Natural killer cell (primary cell): Measurements from ENCODE around the gene CLNK. TPM values are rescaled to one million over a fixed set of nuclear protein-coding genes. Genes with fewer than 3 reads are reported as not detected.

ENCODE experiments used
- ATAC-seq, 3 donors: fragments of 150-1000 bp in 2 of 3; fragments of 200-7000 bp in 1 of 3; cut with Tn5 transposase; 1 replicate in 1 of 3; 2 replicates in 2 of 3; pipeline ENCODE4 v1.10.0; 2021; ENCODE audit warnings: mild to moderate bottlenecking in 2 of 3, moderate library complexity in 2 of 3
- DNase-seq, 2 donors: peaks; one replicate each; pipeline versions ENCODE4 v3.0.0 to v3.0.0-alpha.2; 2013 to 2021; ENCODE audit warnings: mixed read lengths in 1 of 2
- H3K27ac ChIP-seq: one replicate; pipeline ENCODE4 v1.5.1; 2013; ENCODE audit warnings: mild to moderate bottlenecking, low read length
- H3K27me3 ChIP-seq: one replicate; pipeline ENCODE4 v1.6.1; 2013; ENCODE audit warnings: low read length; ENCODE audit not compliant: control insufficient read depth, insufficient read depth
- H3K36me3 ChIP-seq: one replicate; pipeline ENCODE4 v1.6.1; 2013; ENCODE audit warnings: low read length; ENCODE audit not compliant: control insufficient read depth, insufficient read depth
- H3K4me1 ChIP-seq: one replicate; pipeline ENCODE4 v1.6.1; 2013; ENCODE audit warnings: low read length; ENCODE audit not compliant: control insufficient read depth, insufficient read depth
- H3K4me3 ChIP-seq: one replicate; pipeline ENCODE4 v1.5.1; 2013; ENCODE audit warnings: low read length
- H3K9me3 ChIP-seq: one replicate; pipeline ENCODE4 v1.6.1; 2013; ENCODE audit warnings: low read length; ENCODE audit not compliant: control insufficient read depth, insufficient read depth
- H3K27ac Mint-ChIP-seq, 2 donors: one replicate each; pipeline ENCODE4 v1.8.0; 2022; ENCODE audit warnings: mild to moderate bottlenecking in 2 of 2, mixed read lengths in 2 of 2, moderate library complexity in 1 of 2
- H3K27me3 Mint-ChIP-seq, 2 donors: one replicate each; pipeline ENCODE4 v1.8.0; 2022; ENCODE audit warnings: low read depth in 2 of 2, mixed read lengths in 2 of 2
- H3K36me3 Mint-ChIP-seq: one replicate; pipeline ENCODE4 v1.8.0; 2022; ENCODE audit warnings: mixed read lengths
- H3K4me1 Mint-ChIP-seq, 2 donors: one replicate each; pipeline ENCODE4 v1.8.0; 2022; ENCODE audit warnings: mixed read lengths in 2 of 2
- H3K4me3 Mint-ChIP-seq: one replicate; pipeline ENCODE4 v1.8.0; 2022; ENCODE audit warnings: mild to moderate bottlenecking, moderate library complexity, mixed read lengths
- H3K9me3 Mint-ChIP-seq, 2 donors: one replicate each; pipeline ENCODE4 v1.8.0; 2022; ENCODE audit warnings: mixed read lengths in 2 of 2
- CTCF ChIP-seq: fragments of 200-600 bp; IDR thresholded peaks from one replicate; pipeline ENCODE4 v1.8.0; 2022; ENCODE audit warnings: antibody characterized with exemption
- WGBS: methylation state at CpG from one replicate; pipeline ENCODE4 v1.1.7; 2013; ENCODE audit warnings: missing lambda C conversion rate; ENCODE audit not compliant: insufficient coverage; 5-methylcytosine and 5-hydroxymethylcytosine counted together
- intact Hi-C: fragments of 100-400 bp; cut with micrococcal nuclease; formaldehyde crosslinking; loops from one replicate; pipeline ENCODE4 v1.14.2; 2022
- total RNA-seq, 4 donors: library from RNA; stranded (reverse); fragments of 120-200 nt in 1 of 4; gene quantifications; one replicate each; pipeline versions ENCODE4 v1.2.3 to v1.2.4, GENCODE V29; 2013 to 2022

The CLNK gene
- total RNA-seq, 3 donors from 2014 or later (not counting 1 experiment from before 2014, with no cell fraction given): 1.00 to 1.1 (median 1.0) TPM

- Histone ChIP-seq H3K4me1 (peaks cover 4% of the 10 kb centered on the region), H3K27ac (no peak overlapping the region), H3K36me3 (no peaks in the 10 kb centered on the region), H3K4me3 (no peak overlapping the region), H3K9me3 (no peaks in the 10 kb centered on the region), H3K27me3 (no peaks in the 10 kb centered on the region)
- peaks cover 21% of the 10 kb centered on the region in 2 donors for H3K4me1 Mint-ChIP-seq
- intact Hi-C loops: loop anchor here (1.0 to 5.0 kb wide), 2 partner anchors 842 to 1140 kb away; no protein-coding TSS in a partner anchor
- no peak overlapping the region for H3K27ac Mint-ChIP-seq
- peak; percentile 82 for TF ChIP-seq CTCF
- ATAC-seq (peak in 1 of 3 donors; percentile 57), DNase-seq (peak in 1 of 2 donors; percentile 57)
- H3K36me3 Mint-ChIP-seq: no peaks in the 10 kb centered on the region
- WGBS: 55% methylated on average over 2 of the region's 3 CpGs
- no peaks in the 10 kb centered on the region for H3K9me3 Mint-ChIP-seq
- no peaks in the 10 kb centered on the region for H3K27me3 Mint-ChIP-seq
- H3K4me3 Mint-ChIP-seq: no peak overlapping the region
Measured at GRCh38 chr4:10582059-10582686, 102.4 kb downstream of the CLNK start.

GRCh38 chr4:10581022-10581421 is 103.5 kb downstream of the CLNK start:
- Histone ChIP-seq H3K36me3 (no peaks in the 10 kb centered on the region), H3K9me3 (no peaks in the 10 kb centered on the region), H3K27me3 (no peaks in the 10 kb centered on the region), H3K27ac (no peak overlapping the region), H3K4me1 (no peaks in the 10 kb centered on the region), H3K4me3 (no peak overlapping the region)
- no peaks in the 10 kb centered on the region for H3K27me3 Mint-ChIP-seq
- intact Hi-C loops: loop anchor here (5.0 kb wide), 1 partner anchor 1141 kb away; no protein-coding TSS in a partner anchor
- H3K36me3 Mint-ChIP-seq: no peaks in the 10 kb centered on the region
- DNase-seq (no peak), ATAC-seq (no peak)
- H3K9me3 Mint-ChIP-seq: no peaks in the 10 kb centered on the region
- H3K27ac Mint-ChIP-seq: no peak overlapping the region
- H3K4me3 Mint-ChIP-seq: no peak overlapping the region
- 100% methylated on average over 1 of the region's 3 CpGs for WGBS
- no peak for TF ChIP-seq CTCF
- H3K4me1 Mint-ChIP-seq: peaks cover 13 to 19% of the 10 kb centered on the region in 2 donors

- intact Hi-C loops: loop anchor here (5.0 kb wide), 1 partner anchor 1143 kb away; no protein-coding TSS in a partner anchor
- Mint-ChIP-seq H3K36me3 (no peaks in the 10 kb centered on the region), H3K4me3 (no peak overlapping the region), H3K4me1 (peaks cover 23 to 28% of the 10 kb centered on the region in 2 donors), H3K27me3 (no peaks in the 10 kb centered on the region), H3K9me3 (no peaks in the 10 kb centered on the region), H3K27ac (no peak overlapping the region)
- DNase-seq: no peak
- H3K36me3 ChIP-seq: no peaks in the 10 kb centered on the region
- WGBS: 100% methylated on average over 1 of the region's 1 CpG
- H3K4me1 ChIP-seq: no peaks in the 10 kb centered on the region
- ATAC-seq: no peak
- TF ChIP-seq CTCF: no peak
- no peaks in the 10 kb centered on the region for H3K9me3 ChIP-seq
- no peaks in the 10 kb centered on the region for H3K27me3 ChIP-seq
- H3K4me3 ChIP-seq: no peak overlapping the region
- H3K27ac ChIP-seq: no peak overlapping the region
Measured at GRCh38 chr4:10579648-10580047, 104.9 kb downstream of the CLNK start.
